PC-9 (cell line): Measurements from ENCODE around the gene XRCC4.

Experiments
- EZH2 ChIP-seq: fragments of 200-600 bp; sonication (generic); IDR thresholded peaks from 2 replicates; pipeline ENCODE4 v1.8.0; 2017; ENCODE audit warnings: antibody characterized with exemption, low read depth
- TF ChIP-seq, protein P1 (sequence below): fragments of 200-600 bp; sonication (generic); conservative IDR thresholded peaks from 2 replicates; pipeline ENCODE4 v1.6.1; 2017; ENCODE audit warnings: mixed run types, antibody characterized with exemption, mild to moderate bottlenecking, moderate library complexity

DNA sequence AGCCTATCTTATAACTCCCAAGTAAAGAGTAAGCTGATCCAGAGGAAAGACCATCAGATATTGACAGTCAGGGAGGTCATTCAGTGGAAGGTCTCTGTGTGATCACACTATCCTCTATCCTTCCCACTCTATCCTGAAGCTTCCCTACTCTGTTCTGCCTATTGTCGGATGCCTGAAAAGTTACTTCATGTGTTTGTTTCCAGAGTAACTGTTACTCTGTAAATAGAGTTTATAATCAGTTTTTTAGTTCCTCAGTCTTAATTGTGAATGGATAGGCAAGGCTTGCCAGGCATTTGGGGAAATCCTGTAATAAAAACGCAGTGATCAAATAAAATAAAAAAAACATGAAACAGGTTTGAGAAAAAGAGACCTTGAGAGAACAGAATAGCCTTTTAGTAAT, 79.8 kb downstream of the XRCC4 start:
- TF ChIP-seq, protein P1, sequence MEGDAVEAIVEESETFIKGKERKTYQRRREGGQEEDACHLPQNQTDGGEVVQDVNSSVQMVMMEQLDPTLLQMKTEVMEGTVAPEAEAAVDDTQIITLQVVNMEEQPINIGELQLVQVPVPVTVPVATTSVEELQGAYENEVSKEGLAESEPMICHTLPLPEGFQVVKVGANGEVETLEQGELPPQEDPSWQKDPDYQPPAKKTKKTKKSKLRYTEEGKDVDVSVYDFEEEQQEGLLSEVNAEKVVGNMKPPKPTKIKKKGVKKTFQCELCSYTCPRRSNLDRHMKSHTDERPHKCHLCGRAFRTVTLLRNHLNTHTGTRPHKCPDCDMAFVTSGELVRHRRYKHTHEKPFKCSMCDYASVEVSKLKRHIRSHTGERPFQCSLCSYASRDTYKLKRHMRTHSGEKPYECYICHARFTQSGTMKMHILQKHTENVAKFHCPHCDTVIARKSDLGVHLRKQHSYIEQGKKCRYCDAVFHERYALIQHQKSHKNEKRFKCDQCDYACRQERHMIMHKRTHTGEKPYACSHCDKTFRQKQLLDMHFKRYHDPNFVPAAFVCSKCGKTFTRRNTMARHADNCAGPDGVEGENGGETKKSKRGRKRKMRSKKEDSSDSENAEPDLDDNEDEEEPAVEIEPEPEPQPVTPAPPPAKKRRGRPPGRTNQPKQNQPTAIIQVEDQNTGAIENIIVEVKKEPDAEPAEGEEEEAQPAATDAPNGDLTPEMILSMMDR = no peak
- TF ChIP-seq EZH2 = no peak
